ENCODE results near the gene LYPD1. TPM values are rescaled to one million over a fixed set of nuclear protein-coding genes. Genes with fewer than 3 reads are reported as not detected.

LYPD1 gene
- total RNA-seq, 6 experiments from 2014 or later = 1.5 to 10.3 (median 9.3) TPM

- Mint-ChIP-seq H3K4me1 (ENCODE audit: low read depth) (peaks cover 13% of the 10 kb centered on the region), H3K36me3 (ENCODE audit: low read depth) (no peaks in the 10 kb centered on the region), H3K4me3 (no peak overlapping the region), H3K9me3 (no peaks in the 10 kb centered on the region; the same call in 1 of the 2 replicates), H3K27me3 (ENCODE audit: insufficient read depth) (peaks cover 4% of the 10 kb centered on the region), H3K27ac (no peak overlapping the region)
- TF ChIP-seq CTCF (IDR thresholded peaks at IDR 0.05) = no peak
- no peak for DNase-seq
Observed at GRCh38 chr2:132617989-132618388, 52.0 kb downstream of the LYPD1 start.

- Mint-ChIP-seq H3K9me3 (no peaks in the 10 kb centered on the region; the same call in 1 of the 2 replicates), H3K36me3 (ENCODE audit: low read depth) (no peaks in the 10 kb centered on the region), H3K4me1 (ENCODE audit: low read depth) (peaks cover 10% of the 10 kb centered on the region), H3K27me3 (ENCODE audit: insufficient read depth) (peaks cover 4% of the 10 kb centered on the region), H3K27ac (no peak overlapping the region), H3K4me3 (no peak overlapping the region)
- DNase-seq = no peak
- TF ChIP-seq CTCF (IDR thresholded peaks at IDR 0.05) = no peak
Observed at GRCh38 chr2:132615329-132616085, 54.5 kb downstream of the LYPD1 start.

GRCh38 chr2:132611719-132612118, 58.3 kb downstream of the LYPD1 start:
- no peak overlapping the region for H3K4me3 Mint-ChIP-seq
- no peak overlapping the region for H3K27ac Mint-ChIP-seq
- no peaks in the 10 kb centered on the region for H3K9me3 Mint-ChIP-seq
- peaks cover 2% of the 10 kb centered on the region; the same call in 1 of the 2 replicates for H3K27me3 Mint-ChIP-seq (ENCODE audit: insufficient read depth)
- H3K4me1 Mint-ChIP-seq (ENCODE audit: low read depth) = no peaks in the 10 kb centered on the region
- no peak for TF ChIP-seq CTCF (IDR thresholded peaks at IDR 0.05)
- no peak for DNase-seq
- H3K36me3 Mint-ChIP-seq (ENCODE audit: low read depth) = no peaks in the 10 kb centered on the region

- H3K27ac Mint-ChIP-seq = no peak overlapping the region
- TF ChIP-seq CTCF (IDR thresholded peaks at IDR 0.05) = no peak
- H3K4me1 Mint-ChIP-seq (ENCODE audit: low read depth) = no peaks in the 10 kb centered on the region
- H3K27me3 Mint-ChIP-seq (ENCODE audit: insufficient read depth) = no peaks in the 10 kb centered on the region
- H3K9me3 Mint-ChIP-seq = no peaks in the 10 kb centered on the region
- DNase-seq = no peak
- no peaks in the 10 kb centered on the region for H3K36me3 Mint-ChIP-seq (ENCODE audit: low read depth)
- no peak overlapping the region for H3K4me3 Mint-ChIP-seq
Observed at GRCh38 chr2:132609101-132609890, 60.7 kb downstream of the LYPD1 start.

- DNase-seq = no peak
- TF ChIP-seq CTCF (IDR thresholded peaks at IDR 0.05) = no peak
- Mint-ChIP-seq H3K4me3 (no peak overlapping the region), H3K27me3 (ENCODE audit: insufficient read depth) (peaks cover 4% of the 10 kb centered on the region), H3K4me1 (ENCODE audit: low read depth) (no peaks in the 10 kb centered on the region), H3K9me3 (no peaks in the 10 kb centered on the region), H3K36me3 (ENCODE audit: low read depth) (no peaks in the 10 kb centered on the region), H3K27ac (no peak overlapping the region)
Observed at GRCh38 chr2:132608311-132608710, 61.7 kb downstream of the LYPD1 start.

Data from HFFc6 (cell line).